ENCODE data around the gene KIT.

- no peak for TF ChIP-seq CTCF (IDR thresholded peaks at IDR 0.05)
- no peak for TF ChIP-seq POLR2AphosphoS5 (IDR thresholded peaks at IDR 0.05; ENCODE audit: low read depth, low read length)
- TF ChIP-seq REST (IDR thresholded peaks at IDR 0.05; ENCODE audit: insufficient read depth in 1 of 2, low read depth in 2 of 2, low read length in 1 of 2), result no peak
These were observed 59.9 kb downstream of the KIT start for GRCh38 chr4:54717694-54718093.
